WERI-Rb-1 (cell line): ENCODE data around the gene CFAP54.

ENCODE experiments used
- DNase-seq: peaks from one replicate; pipeline ENCODE4 v3.0.0-alpha.2; 2020
- H3K27ac ChIP-seq: fragments of 250-450 bp; sonication (Bioruptor Pico); 2 replicates; pipeline ENCODE4 v1.5.1; 2020; ENCODE audit warnings: mild to moderate bottlenecking, moderate library complexity
- H3K27me3 ChIP-seq: fragments of 250-450 bp; sonication (Bioruptor Pico); 2 replicates; pipeline ENCODE4 v1.5.1; 2021; ENCODE audit warnings: mild to moderate bottlenecking, low read depth, moderate library complexity; ENCODE audit not compliant: insufficient read depth, severe bottlenecking
- H3K36me3 ChIP-seq: fragments of 250-450 bp; sonication (Bioruptor Pico); 2 replicates; pipeline ENCODE4 v1.5.1; 2020; ENCODE audit warnings: mild to moderate bottlenecking, moderate library complexity
- H3K4me3 ChIP-seq: 2 replicates; pipeline ENCODE4 v1.5.1; 2011; ENCODE audit warnings: low read depth, mild to moderate bottlenecking, control low read depth, low read length
- H3K9me3 ChIP-seq: fragments of 250-450 bp; sonication (Bioruptor Pico); 2 replicates; pipeline ENCODE4 v1.5.1; 2021; ENCODE audit warnings: mild to moderate bottlenecking, moderate library complexity; ENCODE audit not compliant: severe bottlenecking
- TF ChIP-seq, protein P1 (sequence below): IDR thresholded peaks from 2 replicates; pipeline ENCODE4 v1.5.1; 2011; ENCODE audit warnings: low read depth, mild to moderate bottlenecking, control low read depth, inconsistent platforms, low read length

The CFAP54 gene

GRCh38 chr12:96520767-96521166, 31.4 kb downstream of the CFAP54 start:
- H3K27me3 ChIP-seq: no peaks in the 10 kb centered on the region
- no peak overlapping the region for H3K27ac ChIP-seq
- H3K36me3 ChIP-seq: no peaks in the 10 kb centered on the region
- H3K9me3 ChIP-seq: no peaks in the 10 kb centered on the region
- H3K4me3 ChIP-seq: no peak overlapping the region
- TF ChIP-seq, protein P1, sequence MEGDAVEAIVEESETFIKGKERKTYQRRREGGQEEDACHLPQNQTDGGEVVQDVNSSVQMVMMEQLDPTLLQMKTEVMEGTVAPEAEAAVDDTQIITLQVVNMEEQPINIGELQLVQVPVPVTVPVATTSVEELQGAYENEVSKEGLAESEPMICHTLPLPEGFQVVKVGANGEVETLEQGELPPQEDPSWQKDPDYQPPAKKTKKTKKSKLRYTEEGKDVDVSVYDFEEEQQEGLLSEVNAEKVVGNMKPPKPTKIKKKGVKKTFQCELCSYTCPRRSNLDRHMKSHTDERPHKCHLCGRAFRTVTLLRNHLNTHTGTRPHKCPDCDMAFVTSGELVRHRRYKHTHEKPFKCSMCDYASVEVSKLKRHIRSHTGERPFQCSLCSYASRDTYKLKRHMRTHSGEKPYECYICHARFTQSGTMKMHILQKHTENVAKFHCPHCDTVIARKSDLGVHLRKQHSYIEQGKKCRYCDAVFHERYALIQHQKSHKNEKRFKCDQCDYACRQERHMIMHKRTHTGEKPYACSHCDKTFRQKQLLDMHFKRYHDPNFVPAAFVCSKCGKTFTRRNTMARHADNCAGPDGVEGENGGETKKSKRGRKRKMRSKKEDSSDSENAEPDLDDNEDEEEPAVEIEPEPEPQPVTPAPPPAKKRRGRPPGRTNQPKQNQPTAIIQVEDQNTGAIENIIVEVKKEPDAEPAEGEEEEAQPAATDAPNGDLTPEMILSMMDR: no peak
- no peak for DNase-seq

GRCh38 chr12:96521895-96522682, 32.7 kb downstream of the CFAP54 start:
- no peak for DNase-seq
- Histone ChIP-seq H3K9me3 (no peaks in the 10 kb centered on the region), H3K36me3 (no peaks in the 10 kb centered on the region), H3K4me3 (no peak overlapping the region), H3K27ac (no peak overlapping the region), H3K27me3 (no peaks in the 10 kb centered on the region)
- TF ChIP-seq, protein P1: no peak

DNA sequence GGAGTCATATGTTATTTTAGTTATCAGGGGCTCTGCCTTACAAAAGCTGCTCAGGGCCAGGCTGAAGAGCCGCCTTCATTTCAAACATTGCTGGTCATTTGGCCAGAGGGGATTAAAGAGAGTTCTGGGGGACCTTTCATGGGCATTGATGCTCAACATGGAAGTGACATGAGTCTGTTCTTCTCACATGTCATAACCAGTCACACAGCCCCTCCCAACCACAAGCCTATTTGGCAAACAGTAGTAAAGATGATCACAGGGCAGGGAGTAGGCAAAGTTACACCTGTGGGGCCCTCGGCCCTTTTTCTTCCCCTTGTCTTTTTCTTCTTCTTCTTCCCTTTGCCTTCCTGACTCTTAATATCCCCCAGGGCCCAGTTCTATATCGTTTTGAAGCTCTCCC, 33.3 kb downstream of the CFAP54 start:
- no peak for DNase-seq
- H3K4me3 ChIP-seq: no peak overlapping the region
- no peak overlapping the region for H3K27ac ChIP-seq
- H3K9me3 ChIP-seq: no peaks in the 10 kb centered on the region
- no peaks in the 10 kb centered on the region for H3K27me3 ChIP-seq
- no peaks in the 10 kb centered on the region for H3K36me3 ChIP-seq
- TF ChIP-seq, protein P1: no peak

DNA sequence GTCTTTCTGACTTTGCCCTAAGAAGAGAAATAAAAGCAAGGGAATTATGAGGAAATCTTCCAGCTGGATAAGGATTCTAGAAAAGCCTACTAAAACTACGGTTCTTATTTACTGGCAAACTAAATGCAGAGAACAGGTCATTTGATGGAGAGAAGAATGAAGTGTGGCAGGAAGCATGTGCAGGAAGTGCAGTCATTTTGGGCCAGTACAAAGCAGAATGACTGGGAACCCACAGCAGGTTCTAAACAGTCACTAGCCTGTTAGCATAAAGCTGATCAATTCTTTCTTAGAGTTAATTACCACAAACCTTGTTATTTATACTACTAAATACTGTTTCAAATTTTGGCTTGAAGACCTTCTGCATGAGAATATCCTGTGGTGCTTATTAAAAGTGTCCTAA, 36.7 kb downstream of the CFAP54 start:
- H3K9me3 ChIP-seq: no peaks in the 10 kb centered on the region
- H3K36me3 ChIP-seq: no peaks in the 10 kb centered on the region
- H3K27ac ChIP-seq: no peak overlapping the region
- H3K27me3 ChIP-seq: no peaks in the 10 kb centered on the region
- TF ChIP-seq, protein P1: no peak
- no peak overlapping the region for H3K4me3 ChIP-seq
- DNase-seq: no peak

- no peak for DNase-seq
- Histone ChIP-seq H3K9me3 (no peaks in the 10 kb centered on the region), H3K36me3 (no peaks in the 10 kb centered on the region), H3K4me3 (no peak overlapping the region), H3K27me3 (no peaks in the 10 kb centered on the region), H3K27ac (no peak overlapping the region)
- TF ChIP-seq, protein P1: no peak
These were observed 40.5 kb downstream of the CFAP54 start for GRCh38 chr12:96529912-96530311.

GRCh38 chr12:96534339-96534738, 45.0 kb downstream of the CFAP54 start:
- TF ChIP-seq, protein P1: no peak
- no peak overlapping the region for H3K4me3 ChIP-seq
- no peaks in the 10 kb centered on the region for H3K27me3 ChIP-seq
- H3K9me3 ChIP-seq: no peaks in the 10 kb centered on the region
- no peak for DNase-seq
- no peak overlapping the region for H3K27ac ChIP-seq
- H3K36me3 ChIP-seq: no peaks in the 10 kb centered on the region
